Stimulated activated CD4-positive, alpha-beta T cell treated with anti-CD3 and anti-CD28 coated beads, TNF-alpha, amount 100 ng/mL, for 1 hour (primary cell): ENCODE measurements around the gene ADCY3.

Experiments used
- DNase-seq, 3 donors: peaks; one replicate each; pipeline ENCODE4 v3.0.0-alpha.2; 2020; ENCODE audit warnings: low read depth in 3 of 3, low spot score in 1 of 3

ADCY3 gene

DNA sequence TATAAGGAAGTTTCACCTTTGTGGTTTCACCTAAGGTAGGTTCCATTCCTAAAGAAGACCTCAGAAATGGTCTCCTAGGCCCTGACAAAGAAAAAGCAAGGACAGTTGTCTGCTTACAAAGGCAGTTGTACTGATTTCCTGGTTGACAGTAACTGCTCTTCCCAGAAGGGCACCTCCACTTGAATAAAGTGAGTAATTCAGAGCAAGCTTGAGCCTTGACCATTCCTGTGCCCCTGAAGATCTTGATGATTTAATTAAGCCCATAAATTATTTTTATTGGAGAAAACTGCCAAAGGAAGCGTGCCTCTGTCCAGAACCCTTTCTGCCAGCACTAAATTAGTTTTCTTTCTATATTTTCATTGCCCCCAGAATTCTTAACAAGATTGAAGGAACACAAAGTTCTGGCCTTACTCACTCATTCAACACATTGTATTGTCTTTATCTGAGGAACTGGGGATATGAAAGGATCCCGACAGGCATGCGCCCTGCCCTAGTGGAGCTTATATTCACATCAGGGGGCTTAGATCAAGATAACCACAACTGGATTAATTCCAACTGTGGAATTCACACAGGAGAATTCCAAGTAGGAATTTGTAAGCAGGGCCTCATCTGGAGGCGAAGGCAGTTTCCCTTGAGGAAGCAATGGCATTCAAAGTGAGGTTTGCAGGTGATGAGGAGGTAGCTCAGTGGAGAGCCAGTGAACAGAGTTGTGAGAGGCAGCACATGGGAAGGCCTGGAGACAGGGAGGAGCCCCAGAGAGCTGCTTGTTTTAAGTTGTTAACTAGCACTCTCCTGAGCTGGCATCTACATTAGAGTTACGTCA is 148.1 kb downstream of the ADCY3 start:
- DNase-seq, result no peak

DNA sequence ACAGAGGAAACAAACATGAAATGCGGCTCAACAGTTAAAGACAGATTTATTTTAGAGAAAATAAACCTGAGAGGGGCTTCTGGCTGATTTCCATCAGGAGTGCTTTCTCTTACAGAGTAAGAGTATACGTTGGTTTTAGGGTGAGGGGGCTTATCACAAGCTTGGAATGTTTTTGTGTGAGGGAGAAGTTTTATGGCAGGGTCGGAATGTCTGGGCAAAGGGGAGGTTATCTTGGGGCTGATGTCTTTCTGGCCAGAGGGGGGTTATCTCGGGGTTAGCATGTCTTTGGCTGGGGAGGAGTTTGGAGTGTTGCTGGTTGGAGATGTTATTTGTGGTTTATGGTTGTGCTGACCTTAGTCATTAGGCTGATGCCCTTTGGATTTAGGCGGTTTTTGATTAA is 149.0 kb downstream of the ADCY3 start:
- no peak for DNase-seq
